ENCODE data around the gene DENND5A.

DENND5A gene

DNA sequence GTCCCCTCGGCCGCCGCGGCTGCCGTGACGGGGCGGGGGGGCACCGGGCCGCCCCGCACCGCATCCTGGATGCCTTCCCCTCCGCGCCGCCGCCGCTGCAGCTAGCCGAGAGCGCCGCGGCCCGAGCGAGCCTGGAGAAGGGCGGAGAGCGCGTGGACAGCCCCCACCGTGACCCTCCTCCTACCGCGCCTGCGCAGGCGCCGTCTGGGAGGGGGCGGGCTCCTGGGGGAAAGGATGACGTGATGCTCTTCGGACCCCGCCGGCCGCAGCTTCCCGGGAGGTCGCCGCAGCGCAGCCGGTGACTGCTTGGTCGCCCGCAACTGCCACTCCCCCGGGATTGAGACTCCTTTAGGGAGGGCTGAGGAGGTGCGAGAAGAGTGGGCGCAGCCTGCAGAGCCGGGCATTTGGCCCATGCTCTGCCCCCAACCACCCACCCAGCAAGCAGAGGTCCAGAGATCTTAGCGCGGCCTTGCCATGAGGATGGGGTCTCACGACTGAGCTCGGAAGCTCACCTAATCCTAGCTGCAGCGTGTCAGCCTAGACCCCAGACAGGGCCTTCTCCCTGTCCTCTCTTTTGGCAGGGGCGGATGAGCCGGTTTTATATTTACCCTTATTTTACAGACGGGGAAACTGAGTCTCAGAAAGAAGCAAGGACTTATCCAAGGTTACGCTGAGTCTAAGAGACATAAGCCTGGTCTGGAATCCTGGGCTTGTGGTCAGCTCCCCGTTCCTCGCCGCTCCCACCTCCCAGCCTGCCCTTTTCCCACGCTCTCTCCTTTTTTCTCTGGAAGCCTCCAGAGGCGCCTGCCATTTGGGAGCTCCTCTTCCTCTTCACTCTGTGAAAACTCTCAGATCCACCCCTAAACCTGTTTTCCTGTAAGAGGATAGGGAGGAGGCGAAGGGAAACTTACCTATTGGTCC is at the start of gene DENND5A:
TSS of gene DENND5A (minus strand) at position 140 of the 921 bp plus-strand sequence. CDS start 281 bp downstream, outside the sequence.
- H3K4me3 ChIP-seq (ENCODE audit: low read depth, low read length), result peak within 1 kb of the TSS; percentile 62
- in situ Hi-C loops (cut with HindIII; ENCODE audit: low sequenced_read_pairs), result no loop called here
- TF ChIP-seq, protein P1, sequence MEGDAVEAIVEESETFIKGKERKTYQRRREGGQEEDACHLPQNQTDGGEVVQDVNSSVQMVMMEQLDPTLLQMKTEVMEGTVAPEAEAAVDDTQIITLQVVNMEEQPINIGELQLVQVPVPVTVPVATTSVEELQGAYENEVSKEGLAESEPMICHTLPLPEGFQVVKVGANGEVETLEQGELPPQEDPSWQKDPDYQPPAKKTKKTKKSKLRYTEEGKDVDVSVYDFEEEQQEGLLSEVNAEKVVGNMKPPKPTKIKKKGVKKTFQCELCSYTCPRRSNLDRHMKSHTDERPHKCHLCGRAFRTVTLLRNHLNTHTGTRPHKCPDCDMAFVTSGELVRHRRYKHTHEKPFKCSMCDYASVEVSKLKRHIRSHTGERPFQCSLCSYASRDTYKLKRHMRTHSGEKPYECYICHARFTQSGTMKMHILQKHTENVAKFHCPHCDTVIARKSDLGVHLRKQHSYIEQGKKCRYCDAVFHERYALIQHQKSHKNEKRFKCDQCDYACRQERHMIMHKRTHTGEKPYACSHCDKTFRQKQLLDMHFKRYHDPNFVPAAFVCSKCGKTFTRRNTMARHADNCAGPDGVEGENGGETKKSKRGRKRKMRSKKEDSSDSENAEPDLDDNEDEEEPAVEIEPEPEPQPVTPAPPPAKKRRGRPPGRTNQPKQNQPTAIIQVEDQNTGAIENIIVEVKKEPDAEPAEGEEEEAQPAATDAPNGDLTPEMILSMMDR (IDR thresholded peaks at IDR 0.05; ENCODE audit: low read depth, low read length), result no peak
- DNase-seq (ENCODE audit: low read depth, low spot score), result peak; percentile 90

DNA sequence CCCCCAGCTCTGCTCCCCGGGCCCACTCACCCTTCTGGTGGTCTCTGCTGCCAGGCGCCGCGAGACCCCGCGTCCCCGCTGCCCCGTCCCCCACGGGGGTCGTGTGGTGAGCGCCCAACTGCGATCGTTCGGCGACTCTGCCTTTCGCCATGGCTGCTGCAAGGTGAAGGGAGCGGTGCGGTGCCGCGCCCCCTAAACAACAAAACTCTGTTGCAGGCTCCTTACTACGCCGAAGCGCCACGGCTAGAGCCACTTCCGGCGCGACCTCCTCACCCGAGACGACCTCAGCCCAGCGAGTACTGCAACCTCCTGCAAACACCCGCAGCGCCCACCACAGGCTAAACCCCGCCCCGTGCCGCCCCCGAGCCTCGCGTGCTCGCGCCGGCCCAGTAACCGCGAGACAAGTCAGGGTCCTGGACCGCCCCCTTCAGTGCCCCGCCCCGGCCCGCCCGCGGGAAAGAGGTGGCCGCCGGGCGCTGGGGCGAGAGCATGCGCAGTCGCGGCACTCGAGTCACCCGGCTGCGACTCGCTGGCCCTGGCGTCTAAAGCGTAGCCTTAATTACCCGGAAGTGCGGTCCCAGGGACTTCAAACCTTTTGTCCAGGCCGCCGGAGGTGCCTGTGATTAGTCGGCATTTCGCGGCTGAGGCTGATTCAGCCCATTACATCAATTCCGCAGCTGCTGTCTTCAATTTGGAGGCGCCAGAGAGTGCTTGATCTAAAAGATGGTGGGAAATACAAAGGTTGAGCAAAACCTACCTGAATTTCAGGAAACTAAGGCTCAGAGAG is 49.3 kb upstream of the DENND5A start, which contains the start of gene TMEM41B:
TSS of gene TMEM41B (minus strand) at position 303 of the 787 bp plus-strand sequence. CDS start at position 151, 152 bp downstream.
- DNase-seq (ENCODE audit: low read depth, low spot score), result peak; percentile 98
- in situ Hi-C loops (cut with HindIII; ENCODE audit: low sequenced_read_pairs), result no loop called here
- peak within 1 kb of the TSS; percentile 85 for H3K4me3 ChIP-seq (ENCODE audit: low read depth, low read length)
- TF ChIP-seq, protein P1 (IDR thresholded peaks at IDR 0.05; ENCODE audit: low read depth, low read length), result peak; percentile 9

DNA sequence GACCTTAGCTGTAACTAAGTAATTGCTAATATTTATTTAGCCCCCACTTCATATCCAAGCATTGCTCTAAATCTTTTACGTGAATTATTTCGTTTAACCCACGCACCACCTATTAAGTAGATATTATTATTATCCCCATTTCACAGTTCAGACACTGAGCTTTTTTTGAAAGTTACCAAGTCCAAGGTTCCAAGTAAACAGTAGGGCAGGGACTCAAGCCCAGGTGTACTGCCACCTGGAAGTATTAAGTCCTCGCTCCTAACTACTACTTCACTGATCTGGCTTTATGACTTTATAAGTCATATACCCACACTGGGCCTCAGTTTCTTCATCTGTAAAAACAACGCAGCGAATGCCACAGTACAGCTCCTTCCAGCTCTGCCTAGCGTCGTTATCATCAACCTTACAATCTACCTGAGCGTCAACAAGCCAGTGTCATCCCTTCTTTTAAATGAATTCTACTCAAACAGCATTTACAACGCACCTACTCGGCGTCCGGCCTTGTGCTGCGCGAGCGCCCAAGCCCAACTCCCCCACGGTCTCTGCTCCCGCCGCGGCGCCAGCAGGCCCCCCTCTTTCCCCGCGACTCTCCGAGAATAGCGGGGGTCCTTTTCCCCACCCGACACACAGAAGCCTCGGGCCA is 48.6 kb upstream of the DENND5A start:
- H3K4me3 ChIP-seq (ENCODE audit: low read depth, low read length), result peak overlapping the region; percentile 85
- TF ChIP-seq, protein P1 (IDR thresholded peaks at IDR 0.05; ENCODE audit: low read depth, low read length), result no peak
- in situ Hi-C loops (cut with HindIII; ENCODE audit: low sequenced_read_pairs), result no loop called here
- peak; percentile 18 for DNase-seq (ENCODE audit: low read depth, low spot score)

DNA sequence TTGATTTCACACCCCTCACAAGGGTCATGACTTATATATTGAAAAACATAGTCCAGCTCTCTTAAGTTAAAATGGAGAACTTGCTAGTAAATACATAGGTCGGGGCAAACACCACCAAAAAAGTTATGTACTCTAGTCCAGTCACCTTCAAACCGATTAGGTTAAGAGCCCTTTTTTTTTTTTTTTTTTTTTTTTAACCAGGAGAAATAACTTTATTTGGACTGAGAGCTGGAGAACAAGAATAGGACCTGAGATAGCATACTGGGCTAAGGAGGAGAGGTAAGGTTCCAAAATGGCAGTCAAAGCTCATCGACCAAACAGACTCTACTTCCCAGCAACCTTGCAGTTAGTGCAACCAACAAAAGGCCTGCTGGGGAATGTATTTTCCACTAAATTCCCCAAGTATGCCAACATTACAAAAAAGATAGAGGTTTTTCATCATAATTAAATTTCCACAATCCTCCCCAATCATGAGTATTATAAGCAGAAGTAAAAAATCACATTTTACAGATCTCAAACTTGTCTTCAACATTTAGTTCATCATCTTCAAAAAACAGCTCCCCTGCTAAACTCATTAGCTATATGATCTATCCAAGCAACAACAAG is 45.4 kb upstream of the DENND5A start:
- no peak for DNase-seq (ENCODE audit: low read depth, low spot score)
- in situ Hi-C loops (cut with HindIII; ENCODE audit: low sequenced_read_pairs), result no loop called here
- no peak overlapping the region for H3K4me3 ChIP-seq (ENCODE audit: low read depth, low read length)
- TF ChIP-seq, protein P1 (IDR thresholded peaks at IDR 0.05; ENCODE audit: low read depth, low read length), result no peak

DNA sequence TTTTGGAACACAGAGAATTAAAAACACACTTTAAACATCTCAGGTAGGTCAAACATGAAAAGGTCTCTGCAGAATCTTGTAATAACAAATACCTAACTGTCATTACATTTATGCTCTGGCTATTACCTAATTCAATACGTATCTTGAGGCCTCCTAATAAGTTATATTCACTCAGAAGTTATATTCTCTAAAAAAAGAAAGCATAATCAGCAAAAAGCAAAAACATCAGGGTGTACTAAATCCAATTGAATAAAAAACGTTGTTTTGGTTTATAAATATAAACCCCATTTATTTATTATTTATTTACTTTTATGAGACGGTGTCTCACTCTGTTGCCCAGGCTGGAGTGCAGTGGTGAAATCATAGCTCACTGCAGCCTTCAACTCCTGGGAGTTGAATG is 39.0 kb upstream of the DENND5A start:
- no peak overlapping the region for H3K4me3 ChIP-seq (ENCODE audit: low read depth, low read length)
- no peak for DNase-seq (ENCODE audit: low read depth, low spot score)
- in situ Hi-C loops (cut with HindIII; ENCODE audit: low sequenced_read_pairs), result no loop called here
- TF ChIP-seq, protein P1 (IDR thresholded peaks at IDR 0.05; ENCODE audit: low read depth, low read length), result no peak

DNA sequence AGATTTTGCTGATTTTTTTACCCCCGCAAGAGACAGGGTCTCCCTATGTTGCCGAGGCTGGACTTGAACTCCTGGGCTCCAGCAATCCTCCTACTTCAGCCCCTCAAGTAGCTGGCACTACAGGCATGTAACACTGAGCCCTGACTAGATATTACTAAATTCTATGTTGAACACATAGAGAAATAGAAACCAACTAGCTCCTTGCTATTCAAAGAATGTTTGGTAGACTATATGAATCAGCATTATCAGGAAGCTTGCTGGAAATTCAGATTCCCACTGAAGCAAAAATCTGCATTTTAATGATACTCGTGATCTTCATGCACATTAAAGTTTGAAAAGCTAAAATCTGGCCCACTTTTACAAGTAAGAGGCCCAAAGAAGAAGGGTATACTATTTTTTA is 37.3 kb upstream of the DENND5A start:
- H3K4me3 ChIP-seq (ENCODE audit: low read depth, low read length), result no peak overlapping the region
- in situ Hi-C loops (cut with HindIII; ENCODE audit: low sequenced_read_pairs), result no loop called here
- no peak for DNase-seq (ENCODE audit: low read depth, low spot score)
- TF ChIP-seq, protein P1 (IDR thresholded peaks at IDR 0.05; ENCODE audit: low read depth, low read length), result no peak

Measured in astrocyte of the spinal cord (primary cell).